Activated CD4-positive, alpha-beta T cell treated with anti-CD3 and anti-CD28 coated beads, Interleukin-2, amount 10 ng/mL, durations not matched to agents 7 days and 5 days (primary cell): Measurements from ENCODE around the gene WDR91. TPM values are rescaled to one million over a fixed set of nuclear protein-coding genes. Genes with fewer than 3 reads are reported as not detected.

Source experiments
- CTCF ChIA-PET: fragments of 350-600 bp; sonication (Branson Sonifier 250); formaldehyde crosslinking; loops from one replicate; lab custom pipeline; 2021; ENCODE audit warnings: antibody characterized with exemption; lab: Charles Lee
- POLR2A ChIA-PET: fragments of 350-600 bp; sonication (Branson Sonifier 250); formaldehyde crosslinking; loops from one replicate; lab custom pipeline; 2021; ENCODE audit warnings: antibody characterized with exemption; lab: Charles Lee
- DNase-seq: peaks from one replicate; pipeline ENCODE4 v3.0.0-alpha.2; 2020
- H3K27ac Mint-ChIP-seq: one replicate; pipeline ENCODE4 v1.8.0; 2021; ENCODE audit warnings: mild to moderate bottlenecking, moderate library complexity, mixed read lengths
- H3K27me3 Mint-ChIP-seq: one replicate; pipeline ENCODE4 v1.8.0; 2021; ENCODE audit warnings: mixed read lengths
- H3K36me3 Mint-ChIP-seq: one replicate; pipeline ENCODE4 v1.8.0; 2021; ENCODE audit warnings: low read depth, mixed read lengths
- H3K4me1 Mint-ChIP-seq: one replicate; pipeline ENCODE4 v1.8.0; 2021; ENCODE audit warnings: mixed read lengths
- H3K4me3 Mint-ChIP-seq: one replicate; pipeline ENCODE4 v1.8.0; 2021; ENCODE audit warnings: mild to moderate bottlenecking, moderate library complexity, mixed read lengths
- H3K9me3 Mint-ChIP-seq: one replicate; pipeline ENCODE4 v1.8.0; 2021; ENCODE audit warnings: mixed read lengths
- total RNA-seq, 2 experiments: library from RNA; stranded (reverse); gene quantifications; one replicate each; pipeline ENCODE4 v1.2.3, GENCODE V29; 2021

The WDR91 gene
- total RNA-seq, 2 experiments from 2014 or later, result 15.5 to 17.3 TPM

- peaks cover 44% of the 10 kb centered on the region for H3K4me1 Mint-ChIP-seq
These were observed 49.7 kb downstream of the WDR91 start for GRCh38 chr7:135161669-135162068.

GRCh38 chr7:135160858-135161653 is 50.3 kb downstream of the WDR91 start:
- peak overlapping the region; percentile 73 for H3K27ac Mint-ChIP-seq
- POLR2A ChIA-PET, result interaction anchor here (0.6 kb wide), 1 partner anchor 243 kb away, joined by 3 read pairs; no protein-coding TSS in a partner anchor
- H3K4me3 Mint-ChIP-seq, result no peak overlapping the region

More at GRCh38 chr7:135161669-135162068, 49.7 kb downstream of the WDR91 start:
- Mint-ChIP-seq H3K9me3 (peaks cover 28% of the 10 kb centered on the region), H3K36me3 (peaks cover 83% of the 10 kb centered on the region), H3K27me3 (no peaks in the 10 kb centered on the region), H3K4me3 (no peak overlapping the region), H3K27ac (no peak overlapping the region)
- DNase-seq, result no peak
- POLR2A ChIA-PET, result interaction anchor here (0.6 kb wide), 1 partner anchor 244 kb away, joined by 3 read pairs; no protein-coding TSS in a partner anchor
- CTCF ChIA-PET, result interaction anchor here (1.4 to 2.2 kb wide), 2 partner anchors 12 to 18 kb away, joined by 4 to 7 read pairs; no protein-coding TSS in a partner anchor

GRCh38 chr7:135160098-135160857 is 51.0 kb downstream of the WDR91 start:
- Mint-ChIP-seq H3K36me3 (peaks cover 84% of the 10 kb centered on the region), H3K4me3 (no peak overlapping the region), H3K9me3 (peaks cover 40% of the 10 kb centered on the region), H3K4me1 (peaks cover 36% of the 10 kb centered on the region), H3K27ac (peak overlapping the region; percentile 73), H3K27me3 (no peaks in the 10 kb centered on the region)
- ChIA-PET CTCF (interaction anchor here (0.7 to 2.2 kb wide), 8 partner anchors 9 to 436 kb away, joined by 3 to 9 read pairs (median 4); partner anchors contain the start of genes AGBL3, CYREN and TMEM140), POLR2A (no interaction called here)
- no peak for DNase-seq

More at GRCh38 chr7:135160858-135161653, 50.3 kb downstream of the WDR91 start:
- Mint-ChIP-seq H3K36me3 (peaks cover 83% of the 10 kb centered on the region), H3K9me3 (peaks cover 33% of the 10 kb centered on the region), H3K4me1 (peaks cover 42% of the 10 kb centered on the region), H3K27me3 (no peaks in the 10 kb centered on the region)
- CTCF ChIA-PET, result interaction anchor here (0.7 to 2.2 kb wide), 7 partner anchors 8 to 436 kb away, joined by 3 to 9 read pairs (median 4); partner anchors contain the start of genes AGBL3 and CYREN
- DNase-seq, result no peak

- no peak for DNase-seq
- POLR2A ChIA-PET, result no interaction called here
- Mint-ChIP-seq H3K9me3 (peaks cover 47% of the 10 kb centered on the region), H3K36me3 (peaks cover 85% of the 10 kb centered on the region), H3K27me3 (no peaks in the 10 kb centered on the region), H3K4me3 (no peak overlapping the region), H3K27ac (peak overlapping the region; percentile 73), H3K4me1 (peaks cover 37% of the 10 kb centered on the region)
- CTCF ChIA-PET, result interaction anchor here (1.2 to 2.2 kb wide), 4 partner anchors 10 to 173 kb away, joined by 3 to 9 read pairs (median 6); partner anchors contain the start of genes AGBL3 and TMEM140
These were observed 51.8 kb downstream of the WDR91 start for GRCh38 chr7:135159359-135160085.

GRCh38 chr7:135158874-135159273 is 52.5 kb downstream of the WDR91 start:
- Mint-ChIP-seq H3K9me3 (peaks cover 54% of the 10 kb centered on the region), H3K36me3 (peaks cover 88% of the 10 kb centered on the region), H3K27me3 (no peaks in the 10 kb centered on the region), H3K4me1 (peaks cover 44% of the 10 kb centered on the region), H3K4me3 (no peak overlapping the region), H3K27ac (no peak overlapping the region)
- ChIA-PET POLR2A (no interaction called here), CTCF (interaction anchor here (1.3 to 2.8 kb wide), 4 partner anchors 10 to 173 kb away, joined by 3 to 12 read pairs (median 10); partner anchors contain the start of genes AGBL3, CYREN and TMEM140)
- no peak for DNase-seq

GRCh38 chr7:135158141-135158655 is 53.1 kb downstream of the WDR91 start:
- Mint-ChIP-seq H3K27me3 (no peaks in the 10 kb centered on the region), H3K9me3 (peaks cover 58% of the 10 kb centered on the region), H3K4me3 (no peak overlapping the region), H3K27ac (no peak overlapping the region), H3K4me1 (peaks cover 48% of the 10 kb centered on the region), H3K36me3 (peaks cover 92% of the 10 kb centered on the region)
- CTCF ChIA-PET, result interaction anchor here (0.6 to 2.8 kb wide), 5 partner anchors 10 to 172 kb away, joined by 3 to 12 read pairs (median 9); partner anchors contain the start of genes AGBL3, CYREN and TMEM140
- DNase-seq, result no peak
- POLR2A ChIA-PET, result no interaction called here

- H3K4me1 Mint-ChIP-seq, result peaks cover 55% of the 10 kb centered on the region
These were observed 55.0 kb downstream of the WDR91 start for GRCh38 chr7:135156290-135156689.

GRCh38 chr7:135154734-135155133 is 56.6 kb downstream of the WDR91 start:
- no peak overlapping the region for H3K4me3 Mint-ChIP-seq
- H3K27me3 Mint-ChIP-seq, result no peaks in the 10 kb centered on the region
- H3K9me3 Mint-ChIP-seq, result peaks cover 46% of the 10 kb centered on the region
- H3K4me1 Mint-ChIP-seq, result peaks cover 55% of the 10 kb centered on the region
- no peak for DNase-seq
- no peak overlapping the region for H3K27ac Mint-ChIP-seq
- peaks cover 93% of the 10 kb centered on the region for H3K36me3 Mint-ChIP-seq
- CTCF ChIA-PET, result no interaction called here
- POLR2A ChIA-PET, result no interaction called here

More at GRCh38 chr7:135156290-135156689, 55.0 kb downstream of the WDR91 start:
- Mint-ChIP-seq H3K4me3 (no peak overlapping the region), H3K27ac (no peak overlapping the region), H3K36me3 (peaks cover 93% of the 10 kb centered on the region), H3K9me3 (peaks cover 46% of the 10 kb centered on the region), H3K27me3 (no peaks in the 10 kb centered on the region)
- DNase-seq, result no peak
- ChIA-PET POLR2A (no interaction called here), CTCF (interaction anchor here (0.7 to 2.8 kb wide), 6 partner anchors 8 to 348 kb away, joined by 3 to 12 read pairs (median 4); partner anchors contain the start of genes AGBL3, CYREN and TMEM140)

GRCh38 chr7:135152442-135152841 is 58.9 kb downstream of the WDR91 start:
- no peak overlapping the region for H3K27ac Mint-ChIP-seq
- no peak for DNase-seq
- H3K27me3 Mint-ChIP-seq, result no peaks in the 10 kb centered on the region
- peaks cover 43% of the 10 kb centered on the region for H3K9me3 Mint-ChIP-seq
- H3K4me3 Mint-ChIP-seq, result no peak overlapping the region
- H3K4me1 Mint-ChIP-seq, result peaks cover 53% of the 10 kb centered on the region
- ChIA-PET POLR2A (no interaction called here), CTCF (interaction anchor here (2.0 kb wide), 1 partner anchor 17 kb away, joined by 9 read pairs; the partner anchor contains the start of gene CYREN)
- H3K36me3 Mint-ChIP-seq, result peaks cover 88% of the 10 kb centered on the region

- H3K4me3 Mint-ChIP-seq, result no peak overlapping the region
- peaks cover 79% of the 10 kb centered on the region for H3K36me3 Mint-ChIP-seq
- CTCF ChIA-PET, result interaction anchor here (0.9 to 2.0 kb wide), 2 partner anchors 9 to 18 kb away, joined by 4 to 9 read pairs; partner anchors contain the start of gene CYREN
- peaks cover 34% of the 10 kb centered on the region for H3K9me3 Mint-ChIP-seq
- H3K27me3 Mint-ChIP-seq, result no peaks in the 10 kb centered on the region
- peak overlapping the region; percentile 26 for H3K27ac Mint-ChIP-seq
- POLR2A ChIA-PET, result no interaction called here
- peaks cover 58% of the 10 kb centered on the region for H3K4me1 Mint-ChIP-seq
- DNase-seq, result no peak
These were observed 59.8 kb downstream of the WDR91 start for GRCh38 chr7:135151533-135151932.

GRCh38 chr7:135151132-135151531 is 60.2 kb downstream of the WDR91 start:
- peaks cover 31% of the 10 kb centered on the region for H3K9me3 Mint-ChIP-seq
- ChIA-PET CTCF (interaction anchor here (0.9 to 2.0 kb wide), 2 partner anchors 10 to 18 kb away, joined by 4 to 9 read pairs; partner anchors contain the start of gene CYREN), POLR2A (no interaction called here)
- H3K4me1 Mint-ChIP-seq, result peaks cover 60% of the 10 kb centered on the region
- peaks cover 75% of the 10 kb centered on the region for H3K36me3 Mint-ChIP-seq
- peak overlapping the region; percentile 86 for H3K4me3 Mint-ChIP-seq
- H3K27me3 Mint-ChIP-seq, result no peaks in the 10 kb centered on the region
- no peak for DNase-seq
- peak overlapping the region; percentile 26 for H3K27ac Mint-ChIP-seq
